ENCODE results near the gene OR5D16. TPM values are rescaled to one million over a fixed set of nuclear protein-coding genes. Genes with fewer than 3 reads are reported as not detected.
"Not testable (repeated sequence)": the region's sequence is repeated elsewhere in the genome, so short reads cannot be mapped to it uniquely, and the experiment has no call there.

OR5D16 gene
- total RNA-seq, 1 donor from 2014 or later: not detected

- H3K9me3 ChIP-seq; H3K4me1 ChIP-seq; H3K36me3 ChIP-seq; DNase-seq; ATAC-seq; H3K27ac ChIP-seq; H3K27me3 ChIP-seq; intact Hi-C loops (cut with DNase I); H3K4me3 ChIP-seq: not testable (repeated sequence)
These were observed 44.4 kb downstream of the OR5D16 start, which contains the start of gene TRIM51 for GRCh38 chr11:55882997-55883396. Gene TRIM51, plus strand, starts transcription at chr11:55883297. Its CDS starts 2,132 bp downstream, at chr11:55885429.

GRCh38 chr11:55884995-55885394 is 46.4 kb downstream of the OR5D16 start:
- intact Hi-C loops (cut with DNase I); H3K9me3 ChIP-seq; H3K36me3 ChIP-seq; H3K27ac ChIP-seq; H3K4me3 ChIP-seq; H3K4me1 ChIP-seq; H3K27me3 ChIP-seq; ATAC-seq; DNase-seq: not testable (repeated sequence)

- intact Hi-C loops (cut with DNase I); H3K4me3 ChIP-seq; H3K9me3 ChIP-seq; H3K36me3 ChIP-seq; ATAC-seq; H3K27ac ChIP-seq; DNase-seq; H3K4me1 ChIP-seq; H3K27me3 ChIP-seq: not testable (repeated sequence)
These were observed 46.9 kb downstream of the OR5D16 start for GRCh38 chr11:55885481-55885880.

Other genes starting within 250 kb of the OR5D16 start
- not detected for gene OR4C11, start 231.1 kb upstream of the OR5D16 start, total RNA-seq
- gene OR4P4, start 203.6 kb upstream of the OR5D16 start, total RNA-seq: not detected
- not detected for gene OR4S2, start 190.4 kb upstream of the OR5D16 start, total RNA-seq
- not detected for gene OR4C6, start 176.6 kb upstream of the OR5D16 start, total RNA-seq
- not detected for gene OR5D13, start 65.3 kb upstream of the OR5D16 start, total RNA-seq
- not detected for gene OR5D14, start 43.2 kb upstream of the OR5D16 start, total RNA-seq
- not detected for gene OR5L1, start 27.4 kb upstream of the OR5D16 start, total RNA-seq
- gene OR5D18, start 19.1 kb upstream of the OR5D16 start, total RNA-seq: not detected
- not detected for gene OR5L2, start 11.5 kb upstream of the OR5D16 start, total RNA-seq
- gene TRIM51, start 44.5 kb downstream of the OR5D16 start, total RNA-seq: not detected
- gene OR5W2, start 75.8 kb downstream of the OR5D16 start, total RNA-seq: not detected
- not detected for gene OR5I1, start 97.6 kb downstream of the OR5D16 start, total RNA-seq
- gene OR10AG1, start 131.2 kb downstream of the OR5D16 start, total RNA-seq: not detected
- gene OR5F1, start 155.9 kb downstream of the OR5D16 start, total RNA-seq: not detected
- not detected for gene OR5AS1, start 188.9 kb downstream of the OR5D16 start, total RNA-seq

All from upper lobe of right lung (tissue), 1 donor.